Limb (tissue), 2 donors: ENCODE results near the gene TP53RK.

Source experiments
- DNase-seq, 2 donors: peaks; one replicate each; pipeline ENCODE4 v3.0.0-alpha.2; 2016; ENCODE audit errors: extremely low spot score in 2 of 2

Gene TP53RK

DNA sequence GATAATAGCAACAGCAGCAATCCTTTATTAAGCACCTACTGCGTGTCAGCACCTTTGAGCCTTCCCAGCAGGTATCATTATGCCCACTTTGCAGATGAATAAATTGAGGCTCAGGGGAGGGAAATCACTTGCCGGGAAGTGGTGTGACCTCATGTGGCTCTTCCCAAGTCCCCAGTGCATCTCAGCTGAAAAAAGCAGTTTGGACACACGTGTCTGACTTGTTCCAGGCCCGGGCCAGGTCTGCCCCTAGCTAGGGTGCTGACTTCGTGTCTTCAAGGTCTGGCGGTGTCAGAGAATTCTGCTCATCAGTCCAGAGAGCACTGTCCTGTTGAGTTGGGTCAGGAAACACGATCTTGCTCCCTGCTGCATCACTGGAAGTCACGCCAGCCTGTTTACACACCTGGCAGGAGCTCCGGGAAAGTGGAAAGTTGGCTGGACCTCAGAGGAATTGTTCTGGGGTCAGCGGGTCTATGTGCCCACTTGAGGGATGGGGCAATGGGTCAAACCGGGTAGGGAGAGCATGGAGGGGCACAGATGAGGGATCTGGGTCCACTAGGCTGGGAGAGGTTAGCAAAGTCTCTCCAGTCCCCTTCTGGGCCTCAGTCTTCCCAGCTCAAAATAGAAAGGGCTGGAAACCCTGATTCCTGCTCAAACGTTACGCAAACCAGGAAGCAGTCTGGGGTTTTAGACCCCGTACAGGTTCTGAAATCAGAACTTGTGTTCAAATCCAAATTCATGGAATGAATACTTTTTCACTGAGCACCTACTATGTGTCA lies 48.5 kb downstream of the TP53RK start:
- no peak for DNase-seq

- no peak for DNase-seq
Measured at GRCh38 chr20:46640044-46640443, 49.2 kb downstream of the TP53RK start.

DNA sequence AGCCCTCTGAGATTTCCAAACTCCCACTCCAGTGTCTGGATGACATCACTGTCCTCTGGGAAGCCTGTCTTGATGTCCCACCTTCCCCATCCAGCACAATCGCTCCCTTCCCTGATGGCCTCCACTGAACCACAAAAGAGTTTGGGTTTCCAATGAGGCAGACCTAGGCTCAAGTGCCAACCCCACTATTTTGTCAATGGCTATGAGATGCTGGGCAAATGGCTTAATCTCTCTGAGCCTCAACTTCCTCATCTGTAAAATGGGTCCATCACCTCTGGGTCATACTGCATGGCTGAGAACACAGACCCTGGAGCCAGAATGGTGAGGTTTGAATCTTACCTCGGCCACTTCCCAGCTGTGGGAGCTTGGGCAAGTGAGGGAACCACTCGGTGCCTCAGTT lies 49.7 kb downstream of the TP53RK start:
- DNase-seq, result no peak

DNA sequence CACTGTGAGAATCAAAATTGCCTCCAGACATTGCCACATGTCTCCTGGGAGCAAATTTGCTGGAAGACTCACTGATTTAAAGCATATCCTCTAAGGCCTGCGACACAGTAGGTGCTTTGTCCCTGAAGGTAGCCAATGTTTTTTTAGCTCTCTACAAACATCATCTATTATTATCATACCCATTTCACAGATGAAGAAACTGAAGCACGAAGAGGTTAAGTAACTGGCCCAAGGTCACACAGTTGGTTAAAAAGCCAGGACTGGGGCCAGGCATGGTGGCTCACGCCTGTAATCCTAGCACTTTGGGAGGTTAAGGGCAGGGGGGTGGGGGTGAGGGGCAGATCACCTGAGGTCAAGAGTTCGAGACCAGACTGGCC lies 50.4 kb downstream of the TP53RK start:
- DNase-seq, result no peak

- DNase-seq, result no peak
Measured at GRCh38 chr20:46638134-46638897, 50.9 kb downstream of the TP53RK start.

DNA sequence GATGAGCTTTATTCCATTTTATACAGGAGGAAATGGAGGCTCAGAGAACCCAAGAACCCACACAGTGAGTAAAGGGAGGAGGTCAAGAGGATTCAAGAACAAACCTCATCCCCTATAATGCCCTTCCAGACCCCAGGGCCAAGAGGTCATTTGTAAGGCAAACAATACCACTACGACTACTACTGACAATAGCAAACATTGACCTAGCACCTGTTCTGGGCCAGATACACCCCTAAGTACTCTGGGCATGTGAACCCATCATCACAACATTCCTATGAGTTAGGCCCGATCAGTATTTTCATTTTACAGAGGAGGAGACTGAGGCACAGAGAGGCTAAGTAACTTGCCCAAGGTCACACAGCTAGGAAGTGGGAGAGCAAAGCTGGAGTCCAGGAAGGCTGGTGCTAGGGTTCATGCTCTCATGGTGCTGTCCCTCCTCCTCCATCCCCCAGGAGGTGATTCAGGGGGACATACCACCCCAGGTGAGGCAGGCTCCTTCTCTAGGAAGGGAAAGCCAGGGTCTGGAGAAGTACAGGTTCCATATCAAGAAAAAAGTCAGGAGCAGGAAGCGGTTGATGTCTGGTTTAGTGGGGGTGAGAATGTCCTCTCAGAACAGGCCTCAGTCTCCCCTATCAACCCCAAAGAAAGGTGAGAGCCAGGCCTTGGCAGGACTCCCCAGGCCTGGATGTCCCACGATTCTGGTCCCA lies 51.7 kb downstream of the TP53RK start:
- DNase-seq, result no peak

DNA sequence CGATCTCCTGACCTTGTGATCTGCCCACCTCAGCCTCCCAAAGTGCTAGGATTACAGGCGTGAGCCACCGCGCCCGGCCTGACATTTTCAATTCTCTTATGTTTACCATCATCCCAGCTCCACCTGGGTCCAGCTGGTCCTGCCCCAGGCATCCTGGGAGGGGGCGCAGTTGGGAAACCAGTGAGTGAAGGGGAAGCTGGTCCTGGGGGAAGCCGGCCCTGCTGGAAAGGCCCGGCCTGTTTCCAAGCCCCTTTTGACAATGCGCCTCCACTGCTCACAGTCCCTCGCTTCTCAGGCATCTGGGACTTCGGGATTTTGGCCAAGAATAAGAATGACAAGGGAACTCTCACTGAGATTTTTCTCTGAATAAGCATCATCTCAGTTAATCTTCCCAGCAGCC lies 52.2 kb downstream of the TP53RK start:
- no peak for DNase-seq

- DNase-seq, result no peak
Measured at GRCh38 chr20:46636514-46636913, 52.7 kb downstream of the TP53RK start.

DNA sequence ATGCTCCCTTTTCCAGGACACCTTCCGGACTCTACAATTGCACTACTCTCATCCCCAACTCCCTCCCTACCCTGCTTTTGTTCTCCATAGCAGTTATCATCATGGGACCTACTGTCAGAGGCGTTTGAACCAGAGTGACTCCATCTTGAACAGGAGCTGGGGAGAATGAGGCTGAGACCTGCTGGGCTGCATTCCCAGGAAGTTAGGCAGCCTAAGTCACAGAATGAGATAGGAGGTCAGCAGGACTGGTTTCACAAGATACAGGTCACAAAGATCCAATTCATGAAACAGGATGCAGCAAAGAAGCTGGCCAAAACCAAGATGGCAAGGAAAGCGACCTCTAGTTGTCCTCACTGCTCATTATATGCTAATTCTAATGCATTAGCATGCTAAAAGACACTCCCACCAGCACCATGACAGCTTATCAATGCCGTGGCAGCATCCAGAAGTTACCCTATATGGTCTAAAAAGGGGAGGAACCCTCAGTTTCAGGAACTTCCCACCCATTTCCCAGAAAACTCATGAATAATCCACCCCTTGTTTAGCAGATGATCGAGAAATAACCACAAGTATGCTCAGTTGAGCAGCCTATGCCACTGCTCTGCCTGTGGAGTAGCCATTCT lies 53.6 kb downstream of the TP53RK start:
- DNase-seq, result no peak

GRCh38 chr20:46634528-46634927 lies 54.7 kb downstream of the TP53RK start:
- no peak for DNase-seq
